Measurements from ENCODE around the gene SLC39A1. TPM values are rescaled to one million over a fixed set of nuclear protein-coding genes. Genes with fewer than 3 reads are reported as not detected.

The SLC39A1 gene
- total RNA-seq, 1 donor from 2014 or later: 120 TPM

GRCh38 chr1:153978274-153978909, 15.1 kb upstream of the SLC39A1 start:
- peaks cover 53% of the 10 kb centered on the region for H3K36me3 ChIP-seq

DNA sequence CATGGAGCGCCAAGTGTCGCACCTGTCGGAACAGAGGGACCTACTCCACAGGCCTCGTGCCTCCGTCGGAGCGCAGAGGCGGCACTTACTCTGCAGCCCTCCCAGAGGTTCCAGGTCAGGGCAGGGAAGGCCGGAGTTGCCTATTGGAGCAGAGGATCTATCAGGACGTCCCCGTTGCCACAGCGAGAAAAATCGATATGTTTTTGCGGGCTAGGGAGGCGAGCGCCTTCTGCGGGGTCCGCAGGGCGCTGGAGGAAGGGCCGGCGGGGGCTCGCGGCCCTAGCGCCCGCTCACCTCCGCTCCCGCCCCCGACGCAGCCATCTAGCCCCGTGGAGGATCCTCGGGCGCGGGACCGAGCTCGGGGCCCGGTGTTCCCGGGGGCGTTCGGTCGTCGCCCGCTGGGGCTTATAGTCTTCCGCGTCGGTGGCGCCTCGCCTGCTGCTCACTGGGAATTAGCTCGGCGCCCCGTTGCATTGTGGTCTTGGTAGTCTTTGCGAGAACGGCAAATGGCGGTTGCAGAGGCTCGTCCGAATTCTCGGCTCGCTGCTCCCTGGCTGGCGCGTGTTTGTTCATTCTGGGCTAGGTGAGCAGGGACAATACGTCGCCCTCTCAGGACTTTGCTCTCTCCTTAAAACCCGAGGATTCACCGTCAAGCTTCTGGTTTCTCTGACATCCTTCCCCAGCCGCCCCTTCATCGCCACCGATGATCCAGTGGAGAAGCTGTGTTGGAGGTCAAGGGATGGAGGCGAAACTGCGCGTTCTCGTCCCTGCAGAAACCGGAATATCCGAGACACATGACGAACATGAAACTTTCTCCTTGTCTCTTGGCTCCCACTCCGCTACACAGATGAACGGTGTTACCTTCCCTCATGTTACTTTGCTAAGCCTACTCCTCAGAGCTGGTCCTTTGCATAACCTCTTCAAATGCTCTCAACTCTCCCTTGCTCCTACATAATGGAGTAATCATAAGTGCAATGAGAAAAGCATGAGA, 14.2 kb upstream of the SLC39A1 start, which contains the start of gene JTB:
Gene JTB (minus strand): TSS at position 425 of the 991 bp plus-strand sequence. CDS start 422 bp downstream, at position 3.
- intact Hi-C loops (cut with DNase I): no loop called here
- peak within 1 kb of the TSS; percentile 100 for H3K4me3 ChIP-seq
- no peaks in the 10 kb centered on the region for H3K27me3 ChIP-seq
- H3K4me1 ChIP-seq: peaks cover 17% of the 10 kb centered on the region
- no peak for TF ChIP-seq CTCF (IDR thresholded peaks at IDR 0.05)
- DNase-seq (peak; percentile 95), ATAC-seq (peak; percentile 97)
- no peaks in the 10 kb centered on the region for H3K9me3 ChIP-seq
- H3K36me3 ChIP-seq: peaks cover 47% of the 10 kb centered on the region
- H3K27ac ChIP-seq: peak within 1 kb of the TSS; percentile 95

More at GRCh38 chr1:153978274-153978909, 15.1 kb upstream of the SLC39A1 start:
- Histone ChIP-seq H3K27ac (peak overlapping the region; percentile 95), H3K27me3 (no peaks in the 10 kb centered on the region), H3K4me1 (peaks cover 17% of the 10 kb centered on the region), H3K9me3 (no peaks in the 10 kb centered on the region), H3K4me3 (peak overlapping the region; percentile 100)
- ATAC-seq (no peak), DNase-seq (no peak)
- no peak for TF ChIP-seq CTCF (IDR thresholded peaks at IDR 0.05)
- intact Hi-C loops (cut with DNase I): no loop called here

GRCh38 chr1:153976819-153977249, 13.5 kb upstream of the SLC39A1 start:
- no peak for TF ChIP-seq CTCF (IDR thresholded peaks at IDR 0.05)
- Histone ChIP-seq H3K36me3 (peaks cover 45% of the 10 kb centered on the region), H3K27me3 (no peaks in the 10 kb centered on the region), H3K9me3 (no peaks in the 10 kb centered on the region), H3K4me3 (peak overlapping the region; percentile 100), H3K27ac (peak overlapping the region; percentile 95), H3K4me1 (peaks cover 17% of the 10 kb centered on the region)
- intact Hi-C loops (cut with DNase I): no loop called here
- DNase-seq: no peak
- ATAC-seq: no peak

- Histone ChIP-seq H3K9me3 (no peaks in the 10 kb centered on the region), H3K27me3 (no peaks in the 10 kb centered on the region), H3K36me3 (peaks cover 34% of the 10 kb centered on the region), H3K4me3 (no peak overlapping the region), H3K27ac (no peak overlapping the region), H3K4me1 (peaks cover 22% of the 10 kb centered on the region)
- ATAC-seq (no peak), DNase-seq (no peak)
- intact Hi-C loops (cut with DNase I): no loop called here
- no peak for TF ChIP-seq CTCF (IDR thresholded peaks at IDR 0.05)
Observed at GRCh38 chr1:153973525-153973924, 10.2 kb upstream of the SLC39A1 start.

- no peak for DNase-seq
- Histone ChIP-seq H3K36me3 (peaks cover 34% of the 10 kb centered on the region), H3K27me3 (no peaks in the 10 kb centered on the region), H3K4me1 (peaks cover 20% of the 10 kb centered on the region), H3K27ac (no peak overlapping the region), H3K9me3 (no peaks in the 10 kb centered on the region), H3K4me3 (no peak overlapping the region)
- TF ChIP-seq CTCF (IDR thresholded peaks at IDR 0.05): no peak
- intact Hi-C loops (cut with DNase I): no loop called here
- ATAC-seq: no peak
Observed at GRCh38 chr1:153973071-153973470, 9.7 kb upstream of the SLC39A1 start.

Data from upper lobe of right lung (tissue), 1 donor.